Measurements from ENCODE around the gene SOX13.

GRCh38 chr1:204125759-204126351, 52.9 kb downstream of the SOX13 start:
- TF ChIP-seq CTCF (IDR thresholded peaks at IDR 0.05; ENCODE audit: low read depth, low read length, poor library complexity, severe bottlenecking) (no peak), EZH2phosphoT487 (IDR thresholded peaks at IDR 0.05; ENCODE audit: borderline replicate concordance, low read length) (no peak)

All from DOHH2 (cell line).